K562 (cell line): ENCODE results near the gene CCDC88A. TPM values are rescaled to one million over a fixed set of nuclear protein-coding genes. Genes with fewer than 3 reads are reported as not detected.

Source experiments
- ATAC-seq: fragments of 200-7000 bp; cut with Tn5 transposase; 3 replicates; pipeline ENCODE4 v1.9.1; 2020; ENCODE audit warnings: moderate library complexity
- BruUV-seq: library from RNA; stranded (reverse); fragments of 400-500 nt; replicated peaks from 2 replicates; lab custom pipeline; 2021; lab: Mats Ljungman, UMichigan
- CTCF ChIA-PET: fragments of 300-600 bp; formaldehyde crosslinking; extraction: SDS; loops from one replicate; lab custom pipeline; 2021; ENCODE audit warnings: low intra/inter-chr PET ratio; lab: Yijun Ruan, JAX
- POLR2A ChIA-PET: fragments of 300-600, 350-650 bp; sonication (Branson Sonifier 250); formaldehyde crosslinking; extraction: SDS; loops from one replicate; lab custom pipeline; 2021; ENCODE audit warnings: antibody characterized with exemption, inconsistent platforms; lab: Yijun Ruan, JAX
- DNase-seq, 4 experiments: peaks; one replicate each; pipeline versions ENCODE4 v3.0.0 to v3.0.0-alpha.2; 2011 to 2018; ENCODE audit warnings: low spot score in 3 of 4, mixed read lengths in 3 of 4; ENCODE audit errors: extremely low read depth in 1 of 4
- FAIRE-seq: peaks from 2 replicates; lab custom pipeline; 2011; peaks lifted over from hg19 to GRCh38; lab: Jason Lieb, UNC
- H2AFZ ChIP-seq: 2 replicates; pipeline ENCODE4 v1.6.0; 2011; ENCODE audit warnings: low read depth, low read length, control low read depth, inconsistent platforms
- H3K27ac ChIP-seq: fragments of 200-600 bp; 3 replicates; pipeline ENCODE4 v1.8.0; 2011; ENCODE audit warnings: low read depth, mild to moderate bottlenecking, control low read depth, inconsistent platforms, low read length, moderate library complexity, mixed read lengths; ENCODE audit errors: extremely low read depth
- H3K27me3 ChIP-seq, 2 experiments: fragments of 300-600 bp in 1 of 2; 2 replicates in 1 of 2; 3 replicates in 1 of 2; pipeline versions ENCODE4 v1.6.0 to v1.8.0; 2011; ENCODE audit warnings: inconsistent platforms in 2 of 2, low read length in 2 of 2, mild to moderate bottlenecking in 1 of 2, mixed read lengths in 1 of 2, moderate library complexity in 1 of 2; ENCODE audit not compliant: control insufficient read depth in 2 of 2, insufficient read depth in 2 of 2
- H3K36me3 ChIP-seq: fragments of 300-600 bp; 3 replicates; pipeline ENCODE4 v1.8.0; 2011; ENCODE audit warnings: mild to moderate bottlenecking, low read length, inconsistent platforms; ENCODE audit not compliant: control insufficient read depth, insufficient read depth
- H3K4me1 ChIP-seq, 2 experiments: fragments of 200-600 bp in 1 of 2; replicated peaks in 1 of 2; 2 replicates in 1 of 2; 3 replicates in 1 of 2; pipeline versions ENCODE4 v1.5.1 to v1.8.0; 2011; ENCODE audit warnings: inconsistent platforms in 2 of 2, low read length in 2 of 2, mild to moderate bottlenecking in 1 of 2, mixed read lengths in 1 of 2, moderate library complexity in 1 of 2; ENCODE audit not compliant: control insufficient read depth in 2 of 2, insufficient read depth in 2 of 2
- H3K4me2 ChIP-seq: 2 replicates; pipeline ENCODE4 v1.6.1; 2011; ENCODE audit warnings: low read length, control low read depth, inconsistent platforms, mixed read lengths; ENCODE audit not compliant: insufficient read depth
- H3K4me3 ChIP-seq: fragments of 200-600 bp; sonication (generic), shearing (Covaris generic); 2 replicates; pipeline ENCODE4 v1.5.1; 2016; ENCODE audit warnings: control low read depth, inconsistent platforms
- H3K79me2 ChIP-seq: fragments of 200-600 bp; 3 replicates; pipeline ENCODE4 v1.8.0; 2011; ENCODE audit warnings: low read length, inconsistent platforms; ENCODE audit not compliant: control insufficient read depth, insufficient read depth
- H3K9ac ChIP-seq, 2 experiments: 2 replicates each; pipeline versions ENCODE4 v1.6.0 to v1.6.1; 2011; ENCODE audit warnings: low read depth in 2 of 2, low read length in 2 of 2, control low read depth in 1 of 2, inconsistent platforms in 1 of 2, mild to moderate bottlenecking in 1 of 2, mixed read lengths in 1 of 2; ENCODE audit not compliant: insufficient read depth in 1 of 2
- H3K9me1 ChIP-seq: one replicate; pipeline ENCODE4 v1.6.0; 2011; ENCODE audit warnings: inconsistent platforms, mild to moderate bottlenecking, low read length, moderate library complexity; ENCODE audit not compliant: control insufficient read depth, insufficient read depth
- H3K9me3 ChIP-seq: replicated peaks from 2 replicates; pipeline ENCODE4 v1.5.1; 2011; ENCODE audit warnings: low read depth, low read length, inconsistent platforms; ENCODE audit not compliant: control insufficient read depth, insufficient read depth
- H4K20me1 ChIP-seq: replicated peaks from 2 replicates; pipeline ENCODE4 v1.6.1; 2011; ENCODE audit warnings: low read length, inconsistent platforms, mixed read lengths; ENCODE audit not compliant: control insufficient read depth, insufficient read depth
- NFIX ChIP-seq: fragments of 250-450 bp; sonication (Bioruptor Pico); IDR thresholded peaks from 2 replicates; pipeline ENCODE4 v1.4.0; 2020; ENCODE audit warnings: low read depth, mild to moderate bottlenecking, moderate library complexity
- XRCC3 ChIP-seq: fragments of 450-650 bp; IDR thresholded peaks from 2 replicates; pipeline ENCODE4 v1.6.1; 2017; ENCODE audit warnings: mild to moderate bottlenecking, moderate library complexity
- ZFP91 ChIP-seq: sonication (generic); formaldehyde crosslinking; IDR thresholded peaks from 2 replicates; pipeline ENCODE4 v1.8.0; 2022; ENCODE audit warnings: mild to moderate bottlenecking, missing genetic modification reagents
- WGBS: fragments of 100-300 bp; shearing (Covaris generic); methylation state at CpG from one replicate; pipeline ENCODE4 v1.1.6; 2016; ENCODE audit warnings: low coverage, mixed read lengths; ENCODE audit not compliant: insufficient coverage; ENCODE audit errors: missing lambda C conversion rate; 5-methylcytosine and 5-hydroxymethylcytosine counted together
- in situ Hi-C: fragments of 300-500 bp; cut with MboI; formaldehyde crosslinking; loops from 4 replicates; pipeline ENCODE4 v1.15.0; 2018; ENCODE audit warnings: inconsistent platforms, mixed read lengths
- intact Hi-C: fragments of 100-400 bp; cut with micrococcal nuclease; formaldehyde crosslinking; loops from 2 replicates; pipeline ENCODE4 v1.14.2; 2022
- polyA plus RNA-seq, 8 experiments: library from polyadenylated mRNA; depleted of rRNA in 4 of 8; stranded (reverse) in 5 of 8; unstranded in 3 of 8; fragments of >200 nt; fragmentation: Nextera tagmentation in 2 of 8; fragmentation: Illumina TruSeq in 1 of 8; extraction: Ambion mirVana in 2 of 8; extraction: Trizol in 1 of 8; gene quantifications; 2 replicates each; pipeline versions ENCODE4 v1.2.1 to v1.2.3, GENCODE V29; 2011 to 2014; ENCODE audit warnings: inconsistent platforms in 1 of 8, missing spikeins in 1 of 8
- total RNA-seq, 7 experiments: library from RNA; depleted of rRNA in 6 of 7; stranded (reverse); fragments of >200 nt in 6 of 7; fragmentation: Illumina TruSeq in 2 of 7; extraction: Trizol in 2 of 7; gene quantifications; 2 replicates each; pipeline versions ENCODE4 v1.2.1 to v1.2.3, GENCODE V29; 2011 to 2021; ENCODE audit warnings: low replicate concordance in 1 of 7

Gene CCDC88A
- total and polyA plus RNA-seq, 9 of the 15 experiments (the other 6 are each of a cell fraction or from before 2014, with no cell fraction given), result 29.3 to 102 (median 55.6) TPM

DNA sequence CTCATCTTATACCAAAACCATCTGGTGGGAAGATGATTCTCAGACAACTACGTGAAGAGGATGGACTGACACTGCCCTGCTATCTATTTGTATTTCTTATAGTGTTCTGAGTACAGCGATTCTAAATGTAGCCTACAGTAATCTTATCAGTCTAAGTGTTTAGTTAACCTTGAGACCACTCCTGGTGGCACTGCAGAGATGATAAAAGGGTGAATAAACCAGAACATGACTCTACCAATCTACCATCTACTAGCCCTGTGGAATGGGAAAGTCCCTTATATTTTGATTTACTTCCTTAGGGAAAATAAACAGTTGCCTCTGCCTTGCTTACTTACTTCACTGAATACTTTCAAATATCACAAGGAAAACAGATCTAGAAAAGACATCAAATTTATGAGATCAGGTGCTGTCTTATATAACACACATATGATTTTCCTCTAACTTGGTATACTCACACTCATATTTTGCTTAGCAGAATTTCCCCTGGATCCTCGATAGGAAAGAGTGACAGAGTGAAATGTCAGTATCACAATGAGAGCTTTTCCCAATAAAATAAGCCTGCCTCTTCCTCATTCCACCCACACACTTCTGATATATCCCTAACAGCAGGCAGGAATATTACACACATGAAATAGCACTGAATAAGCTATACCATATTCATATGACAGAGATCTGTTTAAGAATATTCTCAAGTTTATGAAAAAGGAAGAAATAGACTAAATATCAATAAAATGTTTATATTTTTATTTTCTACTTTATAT lies 92.0 kb downstream of the CCDC88A start (continued):
- no peak for TF ChIP-seq ZFP91 (CRISPR knock-in tag)

- intact Hi-C loops, result no loop called here
- no peaks in the 10 kb centered on the region for H3K4me1 ChIP-seq
- no peak overlapping the region for H2AFZ ChIP-seq
- no peaks in the 10 kb centered on the region for H3K9me3 ChIP-seq
- no peaks in the 10 kb centered on the region for H3K79me2 ChIP-seq
- FAIRE-seq (no peak), DNase-seq (no peak), ATAC-seq (no peak; the same call in 2 of the 3 replicates)
- H3K27ac ChIP-seq, result no peak overlapping the region
- TF ChIP-seq NFIX (CRISPR knock-in tag) (no peak), XRCC3 (no peak)
- no peak overlapping the region for H3K9ac ChIP-seq
- no peaks in the 10 kb centered on the region for H4K20me1 ChIP-seq
- H3K4me2 ChIP-seq, result no peak overlapping the region
- no TSS peak for BruUV-seq
- no peaks in the 10 kb centered on the region for H3K9me1 ChIP-seq
- no peaks in the 10 kb centered on the region for H3K27me3 ChIP-seq
- in situ Hi-C loops, result no loop called here
- WGBS, result 62% methylated on average over 1 of the region's 1 CpG
- POLR2A ChIA-PET, result interaction anchor here (1.7 to 2.7 kb wide), 2 partner anchors 10 to 21 kb away, joined by 7 to 11 read pairs; no protein-coding TSS in a partner anchor
- peaks cover 79% of the 10 kb centered on the region for H3K36me3 ChIP-seq
- H3K4me3 ChIP-seq, result no peak overlapping the region
- CTCF ChIA-PET, result interaction anchor here (0.6 kb wide), 1 partner anchor 571 kb away, joined by 3 read pairs; no protein-coding TSS in a partner anchor
Observed at GRCh38 chr2:55314985-55315384, 104.7 kb downstream of the CCDC88A start.
